G401.6 (cell line): ENCODE measurements around the gene TEKT5.

ENCODE experiments used
- FAIRE-seq: peaks from 2 replicates; lab custom pipeline; 2012; peaks lifted over from hg19 to GRCh38; lab: Jason Lieb, UNC

TEKT5 gene

DNA sequence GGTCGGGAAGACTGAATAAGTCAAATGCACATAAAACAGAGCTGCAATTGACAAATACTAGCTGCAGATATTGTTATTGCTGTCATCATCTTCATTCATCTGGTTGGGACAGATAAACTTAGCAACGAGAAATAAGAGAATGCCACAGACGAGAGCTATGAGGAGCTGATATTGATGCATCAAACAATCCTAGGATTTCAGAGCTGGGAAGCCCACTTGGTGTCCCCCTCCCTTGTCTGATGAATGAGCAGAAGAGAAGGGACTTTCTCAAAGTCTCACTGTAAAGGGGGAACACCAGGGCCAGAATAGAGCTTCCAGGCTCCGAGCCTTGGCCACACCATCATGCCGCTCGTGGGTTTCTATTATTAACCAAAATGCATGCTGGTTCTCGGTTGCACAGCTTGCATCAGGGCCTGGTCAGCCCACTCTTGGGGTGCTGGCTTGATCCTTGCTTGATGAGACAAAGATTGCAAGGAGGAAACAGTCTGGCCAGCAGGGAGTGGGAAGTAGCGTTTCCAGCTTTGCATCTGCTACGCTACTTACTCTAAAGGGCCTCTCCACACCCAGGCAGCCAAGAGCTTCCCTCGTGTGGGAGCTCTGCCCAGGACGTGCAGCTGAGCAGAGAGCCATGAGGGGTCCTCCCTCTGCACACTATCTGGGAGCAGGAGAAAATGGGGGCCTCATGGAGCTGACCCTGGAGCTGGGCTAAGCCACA is 85.9 kb downstream of the TEKT5 start:
- FAIRE-seq: no peak

DNA sequence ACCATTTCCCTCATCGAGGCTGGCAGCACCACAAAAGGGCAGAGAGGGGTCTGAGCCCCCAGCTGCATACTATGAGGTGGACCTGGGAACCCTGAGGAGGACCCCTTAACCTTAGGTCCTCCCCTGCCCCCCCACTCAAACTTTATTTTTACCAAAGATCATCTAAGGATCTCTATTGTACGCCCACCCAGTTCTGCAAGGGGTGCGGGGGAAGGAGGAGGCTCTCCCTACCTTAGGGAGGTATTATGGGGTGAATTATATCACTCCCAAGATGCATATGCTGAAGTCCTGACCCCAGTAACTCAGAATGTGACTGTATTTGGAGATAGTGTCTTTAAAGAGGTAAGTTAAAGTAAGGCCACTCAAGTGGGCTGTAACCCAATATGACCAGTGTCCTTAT is 87.6 kb downstream of the TEKT5 start:
- FAIRE-seq: no peak

DNA sequence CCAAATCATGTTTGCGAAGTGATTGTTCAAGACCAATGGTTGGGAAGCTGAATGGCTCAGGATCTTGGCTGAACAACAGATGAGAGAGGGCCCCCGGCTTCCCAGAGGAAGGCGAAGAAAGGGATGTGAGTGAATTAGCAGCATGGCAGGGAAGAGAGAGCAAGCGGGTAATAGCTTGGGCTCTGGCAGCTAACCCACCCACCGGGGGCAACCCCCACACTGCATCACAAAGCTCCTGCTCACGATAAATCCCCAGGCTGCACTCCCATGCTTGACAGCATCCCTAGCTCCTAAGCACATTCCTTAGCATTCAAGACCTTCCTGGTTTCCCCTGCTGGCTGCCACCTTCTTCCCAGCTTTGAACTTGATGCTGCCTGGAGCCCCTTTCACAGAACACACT is 88.1 kb downstream of the TEKT5 start:
- no peak for FAIRE-seq

DNA sequence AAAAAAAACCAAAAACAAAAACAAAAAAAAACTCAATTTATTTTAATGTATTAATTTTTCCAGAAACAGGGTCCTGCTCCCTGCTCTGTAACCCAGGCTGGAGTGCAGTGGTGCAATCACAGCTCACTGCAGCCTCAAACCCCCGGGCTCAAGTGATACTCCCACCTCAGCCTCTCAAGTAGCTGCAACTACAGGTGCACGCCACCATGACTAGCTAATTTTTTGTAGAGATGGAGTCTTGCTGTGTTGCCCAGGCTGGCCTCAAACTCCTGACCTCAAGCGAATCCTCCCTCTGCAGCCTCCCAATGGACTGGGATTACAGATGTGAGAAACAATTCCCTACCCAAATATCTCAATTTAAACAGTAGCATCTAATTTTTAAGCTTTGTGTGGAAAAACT is 89.1 kb downstream of the TEKT5 start:
- FAIRE-seq: no peak

DNA sequence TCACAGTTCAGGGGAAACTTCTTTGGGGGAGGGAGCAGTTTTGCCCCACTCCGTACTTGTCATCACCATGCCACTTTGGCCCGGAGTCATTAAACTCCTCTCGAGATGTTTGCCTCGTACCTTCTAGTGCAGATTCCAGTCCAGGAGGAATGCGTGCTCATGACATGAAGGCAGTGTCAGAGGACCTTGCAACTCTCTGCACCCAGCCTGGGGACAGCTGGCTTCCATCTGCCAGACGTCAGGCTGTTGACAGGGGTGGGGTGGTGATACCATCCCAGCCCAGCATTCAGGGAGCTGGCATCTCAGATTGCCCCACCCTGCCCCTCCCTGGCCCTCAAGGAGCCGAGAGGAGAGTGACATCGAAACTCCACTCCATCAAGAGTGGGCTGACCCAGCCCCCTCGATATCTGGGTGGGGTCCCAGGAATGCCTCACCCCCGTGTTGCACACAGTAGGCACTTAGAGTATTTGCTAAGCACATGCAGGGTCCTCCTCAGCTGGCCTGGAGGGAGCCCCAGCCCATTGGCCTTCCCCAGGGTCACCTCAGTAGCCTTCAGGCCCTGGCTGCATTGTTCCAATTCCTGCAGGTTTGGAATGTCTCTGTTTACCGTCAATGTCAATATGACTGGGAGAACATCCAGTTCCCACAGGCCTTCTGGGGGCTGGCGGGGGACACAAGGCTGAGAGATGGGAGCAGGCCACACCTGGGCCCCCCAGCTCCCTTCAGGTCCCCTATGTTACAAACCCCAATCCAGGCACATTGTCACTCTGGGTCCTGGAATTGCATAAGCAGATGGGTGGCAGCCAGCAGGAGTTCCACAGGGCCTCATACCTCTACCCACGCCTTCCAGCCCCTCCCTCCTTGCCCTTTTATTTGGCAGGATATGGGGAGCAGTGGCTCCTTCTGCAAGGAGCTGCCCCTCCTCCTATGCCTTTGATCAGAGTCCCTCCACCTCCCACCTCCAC is 93.0 kb downstream of the TEKT5 start:
- FAIRE-seq: no peak

DNA sequence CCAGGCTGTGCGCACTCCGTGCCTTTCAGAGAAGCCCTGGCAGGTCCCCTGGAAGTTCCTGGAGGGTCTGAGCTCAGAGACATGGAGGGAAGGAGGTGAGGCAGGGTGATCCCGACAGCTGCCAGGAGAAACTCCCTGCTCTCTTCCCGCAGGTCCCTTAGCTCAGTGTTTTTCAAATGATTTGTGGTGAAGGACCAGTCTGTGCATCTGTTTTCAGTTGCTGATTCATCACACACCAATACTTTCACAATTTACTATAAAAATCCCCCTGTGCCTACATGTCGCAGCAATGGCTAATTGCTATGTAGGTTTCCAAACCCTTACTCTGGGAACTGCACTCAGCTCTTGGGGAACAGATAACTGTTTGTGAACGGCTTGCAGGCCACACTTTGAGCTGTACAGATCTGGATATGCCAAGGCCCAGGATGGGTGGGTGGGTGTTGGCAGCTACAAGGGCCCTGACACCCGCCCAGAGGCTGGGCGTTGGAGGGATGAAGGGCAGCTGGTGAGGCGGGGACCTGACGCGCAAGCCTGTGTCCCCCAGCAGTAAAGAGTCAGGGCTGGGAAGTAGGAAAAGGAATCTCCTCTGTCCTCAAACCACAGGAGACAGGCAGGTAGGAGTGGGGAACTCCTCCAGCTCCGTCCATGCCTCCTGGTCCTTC is 93.8 kb downstream of the TEKT5 start:
- no peak for FAIRE-seq

DNA sequence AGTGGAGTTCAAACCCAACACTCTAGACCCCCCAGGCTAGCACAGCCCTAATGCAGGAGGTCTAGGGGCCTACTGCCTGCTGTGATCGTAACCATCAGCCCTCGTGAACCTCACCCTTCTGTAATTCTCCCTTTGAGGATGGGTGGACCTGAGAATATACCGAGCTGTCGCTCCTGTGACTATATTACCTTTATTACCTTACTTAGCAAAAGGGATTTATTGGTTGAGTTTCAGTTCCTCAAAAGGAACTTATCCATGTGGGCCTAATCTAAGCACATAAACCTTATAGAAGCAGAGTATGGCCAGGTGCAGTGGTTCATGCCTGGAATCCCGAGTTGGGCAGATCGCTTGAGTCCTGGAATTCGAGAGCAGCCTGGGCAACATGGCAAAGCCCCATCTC is 95.1 kb downstream of the TEKT5 start:
- no peak for FAIRE-seq

DNA sequence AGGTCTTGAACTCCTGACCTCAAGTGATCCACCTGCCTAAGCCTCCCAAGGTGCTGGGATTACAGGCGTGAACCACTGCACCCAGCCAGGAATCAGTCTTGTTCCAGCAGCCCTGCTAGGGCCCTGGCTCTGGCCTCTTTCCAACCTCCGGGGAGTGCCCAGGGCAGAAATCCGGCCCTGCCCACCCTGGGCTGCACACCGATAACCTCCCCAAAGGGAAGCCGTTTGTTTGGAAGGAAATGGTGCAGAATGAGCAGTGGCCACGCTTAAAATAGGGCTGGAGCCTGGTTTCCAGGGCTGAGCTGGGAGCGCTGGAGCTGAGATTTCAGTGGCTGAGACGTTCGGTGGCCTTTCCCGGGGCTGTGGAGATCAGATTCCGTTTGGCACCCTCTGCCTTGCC is 96.6 kb downstream of the TEKT5 start:
- FAIRE-seq: no peak

DNA sequence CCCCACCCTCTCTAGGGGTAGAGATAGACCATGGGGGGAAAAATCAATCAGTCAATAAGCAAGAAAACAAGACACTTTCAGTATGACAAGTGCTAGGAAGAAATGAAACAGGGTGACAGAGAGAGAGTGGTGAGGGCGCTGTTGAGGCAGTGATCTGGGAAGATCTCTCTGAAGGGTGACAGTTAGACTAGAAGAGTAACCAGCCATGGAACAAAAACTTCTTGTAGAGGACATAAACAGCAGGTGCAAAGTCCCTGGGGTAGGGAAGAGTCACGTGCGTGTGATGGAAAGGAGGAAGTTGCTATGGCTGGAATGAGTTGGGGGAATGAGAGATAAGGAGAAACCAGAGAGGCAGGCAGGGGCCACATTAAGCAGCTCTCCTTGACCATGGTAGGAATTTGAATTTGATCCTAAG is 97.5 kb downstream of the TEKT5 start:
- FAIRE-seq: no peak

DNA sequence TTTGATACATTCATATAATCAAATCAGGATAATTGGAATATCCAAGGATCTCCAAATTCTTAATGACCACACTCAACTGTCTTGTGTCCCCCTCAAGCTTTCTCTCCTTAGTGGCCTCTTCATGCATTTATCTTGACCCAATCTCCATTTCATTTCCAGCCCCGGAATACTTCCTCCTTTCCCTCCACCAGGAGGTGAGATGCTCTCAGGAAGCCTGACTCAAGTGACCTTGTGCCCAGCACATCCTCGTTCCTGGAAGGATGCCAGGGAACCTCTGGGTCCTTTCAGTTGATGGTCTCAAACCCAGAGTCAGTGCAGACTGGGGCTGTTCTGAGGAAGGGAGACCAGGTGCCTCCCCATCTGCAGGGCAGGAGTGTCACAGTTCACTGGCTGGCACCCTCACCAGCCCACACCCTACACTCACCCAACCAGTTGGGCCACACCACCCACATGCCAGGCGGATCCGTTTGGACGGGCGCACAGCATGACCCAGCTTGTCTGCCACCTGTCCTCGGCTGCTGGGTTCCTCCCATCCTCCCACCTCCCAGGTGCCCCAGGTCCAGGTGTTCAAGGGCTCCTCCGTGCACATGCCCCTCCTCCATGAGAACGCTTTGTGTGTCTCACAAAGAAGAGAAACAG is 100.3 kb downstream of the TEKT5 start:
- no peak for FAIRE-seq

DNA sequence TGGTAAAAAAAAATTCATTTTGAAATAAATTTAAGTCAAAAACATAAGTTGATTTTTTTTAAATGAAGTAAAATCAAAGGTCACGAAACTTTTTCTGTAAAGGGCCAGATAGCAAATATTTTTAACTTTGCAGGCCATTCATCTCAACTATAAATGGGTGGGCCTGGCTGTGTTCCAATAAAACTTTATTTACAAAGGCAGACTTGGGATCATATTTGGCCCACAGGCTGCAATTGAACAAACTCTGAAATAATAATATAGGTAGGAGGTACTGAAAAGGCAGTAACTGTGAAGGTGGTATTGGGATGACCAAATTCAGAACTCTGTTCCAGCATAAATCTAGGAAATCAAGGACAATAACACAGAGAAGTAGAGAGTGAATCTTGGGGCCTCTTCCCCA is 102.1 kb downstream of the TEKT5 start:
- FAIRE-seq: no peak

DNA sequence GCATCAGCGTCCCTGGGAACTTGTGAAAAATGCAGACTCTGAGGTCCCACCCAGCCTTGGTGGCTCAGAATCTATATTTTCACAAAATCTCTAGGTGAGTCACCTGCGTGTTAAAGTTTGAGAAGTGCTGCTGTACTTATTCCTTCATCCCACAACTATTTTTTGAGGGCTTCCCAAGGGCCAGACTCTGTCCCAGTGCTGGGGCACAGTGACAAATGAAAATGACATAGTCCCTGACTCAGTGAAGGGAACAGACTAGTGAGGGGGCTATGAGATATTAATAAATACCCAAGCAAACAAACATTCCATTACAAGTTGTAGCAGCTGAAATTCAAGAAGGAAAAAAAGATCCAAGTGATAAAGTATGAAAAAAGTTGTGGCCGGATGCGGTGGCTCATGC is 104.4 kb downstream of the TEKT5 start:
- FAIRE-seq: no peak

DNA sequence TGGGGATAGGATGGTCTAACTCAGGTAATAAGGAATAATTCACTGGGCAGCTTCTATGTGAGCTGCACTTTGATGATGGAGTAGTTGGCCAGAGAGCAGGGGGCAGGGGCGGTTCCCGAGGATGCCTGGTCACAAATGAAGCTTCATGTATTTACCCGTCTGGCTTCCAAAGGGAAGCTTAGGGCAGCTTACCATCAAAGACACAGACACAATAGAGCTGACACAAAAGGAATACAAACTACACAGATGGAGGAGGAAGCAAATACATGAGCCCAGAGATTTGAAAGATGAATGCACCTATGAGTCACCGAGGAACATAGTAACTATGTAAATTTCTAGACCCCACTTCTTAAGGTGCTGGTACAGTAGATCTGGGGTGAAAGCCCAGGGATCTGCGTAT is 105.6 kb downstream of the TEKT5 start:
- no peak for FAIRE-seq

DNA sequence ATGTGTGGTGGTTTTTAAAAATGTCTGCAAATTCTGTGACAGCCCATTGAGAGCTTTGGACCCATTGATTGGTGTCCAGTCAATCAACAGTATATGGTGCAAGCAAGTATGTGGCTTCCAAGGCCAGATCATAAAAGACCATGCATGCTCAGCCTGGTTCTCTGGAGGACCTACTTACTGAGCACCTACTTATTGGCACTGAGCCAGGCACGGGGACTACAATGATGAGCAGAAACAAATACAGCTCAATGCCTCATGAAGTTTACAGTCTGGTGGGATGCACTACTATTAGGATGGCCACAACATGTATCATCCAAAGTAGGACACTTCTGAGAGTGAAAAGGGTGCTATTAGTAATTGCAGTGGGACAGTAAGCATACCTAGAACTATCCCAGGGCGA is 107.1 kb downstream of the TEKT5 start:
- FAIRE-seq: no peak

DNA sequence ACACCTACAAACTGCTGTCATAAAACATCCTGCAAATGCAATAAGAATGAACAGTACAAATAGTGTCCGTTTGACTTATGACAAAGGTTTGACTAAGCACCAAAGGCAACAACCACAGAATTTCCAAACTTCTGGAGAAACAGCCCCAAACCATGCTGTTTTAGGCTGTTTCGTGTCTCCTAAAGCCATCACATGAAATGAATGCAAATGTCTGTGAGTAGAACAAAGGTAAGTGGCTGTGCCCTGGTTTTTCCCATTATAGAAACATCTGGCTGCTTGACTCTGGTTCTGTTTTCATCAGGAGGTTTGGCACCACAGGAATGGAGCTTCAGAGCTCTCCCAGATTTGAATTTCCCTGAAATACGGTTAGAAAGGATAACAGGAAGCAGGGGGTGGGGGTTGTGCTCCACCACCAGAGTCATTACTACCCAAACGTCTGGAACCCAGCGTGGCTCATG is 109.7 kb downstream of the TEKT5 start:
- no peak for FAIRE-seq

DNA sequence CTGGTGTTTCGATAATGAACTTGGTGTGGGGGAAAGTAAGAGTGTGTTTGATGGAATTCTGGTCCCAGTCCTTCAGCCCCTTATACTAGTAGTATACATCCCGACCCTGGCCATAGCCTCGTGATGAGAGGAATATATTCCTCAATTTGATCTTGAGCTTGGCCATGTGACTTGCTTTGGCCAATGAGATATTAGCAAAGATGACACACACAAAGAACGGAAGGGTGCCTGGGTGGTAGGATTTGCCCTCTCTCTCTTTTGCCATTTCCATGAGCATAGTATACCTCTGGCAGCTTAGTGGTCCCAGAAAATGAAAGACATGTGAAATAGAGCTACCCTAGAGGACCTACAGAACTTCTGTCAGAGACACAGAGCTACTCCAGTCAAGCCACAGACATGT is 111.5 kb downstream of the TEKT5 start:
- FAIRE-seq: no peak

DNA sequence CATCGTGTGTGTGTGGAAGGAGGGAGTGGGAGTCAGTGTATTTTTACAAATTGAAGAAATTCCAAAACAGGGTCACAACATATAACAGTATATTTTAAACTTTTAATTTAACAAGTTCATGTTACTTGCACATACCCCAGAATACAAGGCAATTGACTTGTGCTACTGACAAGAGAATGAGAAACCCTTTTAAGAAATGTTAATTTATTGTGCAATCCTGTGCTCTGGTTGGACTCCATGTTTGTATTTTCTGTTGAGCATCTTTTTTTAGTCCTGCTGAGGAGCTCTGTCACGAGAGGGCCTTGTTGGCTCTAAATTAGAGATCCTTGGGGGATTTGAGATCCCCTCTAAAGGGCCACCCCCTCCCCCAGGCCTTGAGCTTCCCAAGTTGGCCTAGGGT is 113.2 kb downstream of the TEKT5 start:
- FAIRE-seq: no peak

DNA sequence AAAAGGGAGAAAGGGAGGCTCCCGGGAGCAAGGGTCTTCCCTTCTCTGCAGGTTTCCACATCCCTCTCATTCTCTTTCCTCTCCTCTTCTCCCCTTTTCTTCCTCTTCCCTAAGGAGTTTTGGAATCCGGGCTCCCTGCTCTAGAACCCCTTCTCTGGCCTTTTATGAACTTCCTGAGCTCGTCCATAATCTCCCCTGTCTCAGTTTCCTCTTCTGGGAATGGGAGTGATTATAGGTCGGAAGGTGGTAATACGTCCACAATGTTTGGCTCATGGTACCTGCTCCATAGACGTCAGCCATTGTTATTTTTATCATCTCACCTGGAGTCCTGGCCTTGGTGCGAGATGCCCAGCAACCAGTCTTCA is 113.9 kb downstream of the TEKT5 start:
- FAIRE-seq: no peak

DNA sequence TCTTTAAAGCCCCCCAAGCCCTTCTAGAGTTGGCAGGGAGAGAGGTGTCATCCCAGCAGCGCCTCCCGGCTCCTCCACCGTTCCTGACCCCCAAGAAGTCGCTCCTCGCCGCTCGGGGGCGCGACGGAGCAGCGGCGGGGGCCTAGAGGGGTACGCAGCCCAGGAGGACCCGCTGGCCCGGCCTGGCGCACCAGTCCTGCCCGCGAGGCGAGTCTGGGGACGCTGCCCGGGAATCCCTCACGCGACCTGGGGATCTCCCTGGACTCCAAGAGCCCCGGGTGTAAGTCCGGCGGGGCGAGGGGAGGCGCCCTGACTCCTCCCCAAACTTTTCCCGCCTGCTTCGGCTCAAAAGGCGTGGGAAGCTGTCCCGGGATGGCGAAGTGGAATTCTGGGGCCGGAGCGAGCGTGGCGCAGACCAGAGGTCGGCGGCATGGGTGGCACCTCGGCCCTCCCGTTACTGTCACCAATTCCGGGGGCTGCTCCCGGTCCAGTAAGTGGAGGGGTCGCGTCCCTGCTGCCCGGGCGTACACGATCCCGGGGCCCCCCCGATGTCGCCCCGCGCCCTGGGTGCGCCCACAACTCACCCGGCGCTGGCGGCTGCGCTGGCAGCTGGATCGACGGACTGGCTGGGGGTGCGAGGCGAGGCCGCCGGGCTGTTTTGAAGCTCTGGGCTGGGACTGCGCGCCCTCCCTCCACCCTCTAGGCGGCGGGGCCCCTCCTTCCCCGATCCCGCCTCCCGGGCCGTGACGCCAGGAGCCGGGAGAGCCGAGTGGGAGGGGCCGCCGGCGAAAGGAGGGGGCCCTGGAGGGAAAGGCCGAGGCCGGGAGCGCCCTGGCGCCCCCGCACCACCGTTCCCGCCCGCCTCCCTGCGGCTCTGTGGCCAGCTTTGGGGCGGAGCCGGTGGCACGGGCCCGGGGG is 114.5 kb downstream of the TEKT5 start, which contains the start of gene EMP2:
Gene EMP2, minus strand, starts transcription at position 634 of the 918 bp plus-strand sequence. CDS start 32,981 bp downstream, outside the sequence.
- no peak for FAIRE-seq

DNA sequence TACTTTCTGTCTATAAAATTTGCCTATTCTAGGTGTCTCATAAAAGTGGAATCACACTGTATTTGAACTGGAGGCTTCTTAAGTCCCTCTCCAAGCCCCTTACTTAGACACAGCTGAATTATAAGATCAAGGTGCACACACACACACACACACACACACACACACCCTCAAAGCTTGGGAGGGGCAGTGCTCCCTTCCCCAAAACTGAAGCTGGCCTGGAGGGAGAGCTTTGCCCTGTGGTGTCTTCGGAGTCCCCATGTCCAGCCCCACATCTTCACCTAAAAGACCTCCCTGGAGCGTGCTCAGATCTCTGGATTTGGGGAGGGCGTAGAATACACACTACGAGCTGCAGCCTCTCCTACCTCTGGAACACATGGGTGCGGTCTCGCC is 115.2 kb downstream of the TEKT5 start:
- FAIRE-seq: no peak
